ENCODE data around the gene IL17A.

Gene IL17A

DNA sequence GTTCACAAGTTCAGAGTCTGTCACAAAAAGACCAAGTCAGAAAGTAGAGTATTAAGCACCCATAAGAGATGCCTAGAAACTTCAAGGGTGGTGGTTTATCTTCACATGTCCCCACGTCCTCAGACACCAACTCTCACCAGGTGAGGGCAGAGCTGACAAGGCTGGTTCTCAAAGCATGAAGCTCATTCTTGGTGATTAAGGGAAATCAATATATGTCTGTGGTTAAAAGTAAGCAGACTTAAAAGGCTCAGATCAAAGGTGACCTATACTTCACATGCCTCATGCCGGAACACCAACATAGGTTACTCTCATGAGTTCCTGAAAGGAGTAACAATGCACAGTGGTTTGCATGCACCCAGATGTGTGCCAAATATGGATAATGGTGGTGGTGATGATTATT, 27.0 kb downstream of the IL17A start:
- no peak for DNase-seq (ENCODE audit: low read depth, low spot score)

DNA sequence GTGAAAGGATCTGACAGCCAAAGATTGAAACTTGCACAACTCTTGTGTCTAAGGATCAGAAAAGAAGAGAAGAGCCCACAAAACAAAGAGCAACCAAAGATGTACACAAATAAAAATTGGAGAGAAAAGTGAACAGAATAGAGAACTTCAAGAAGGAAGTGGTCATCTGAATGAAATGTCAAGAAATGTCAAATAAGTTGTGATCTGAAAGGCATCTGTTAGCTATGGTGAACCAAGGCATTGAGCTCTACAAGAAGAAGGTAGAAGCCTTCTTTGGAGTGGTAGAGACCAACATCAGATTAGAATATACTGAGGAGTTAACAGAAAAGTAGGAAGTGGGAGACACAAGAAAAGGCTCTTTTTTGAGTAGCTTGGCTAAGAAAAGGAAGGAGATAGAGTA, 29.6 kb downstream of the IL17A start:
- DNase-seq (ENCODE audit: low read depth, low spot score), result no peak

GRCh38 chr6:52216932-52217575, 30.9 kb downstream of the IL17A start:
- DNase-seq (ENCODE audit: low read depth, low spot score), result no peak

GRCh38 chr6:52217761-52218160, 31.6 kb downstream of the IL17A start:
- DNase-seq (ENCODE audit: low read depth, low spot score), result no peak

- no peak for DNase-seq (ENCODE audit: low read depth, low spot score)
Measured at GRCh38 chr6:52221302-52221701, 35.1 kb downstream of the IL17A start.

- no peak for DNase-seq (ENCODE audit: low read depth, low spot score)
Measured at GRCh38 chr6:52227495-52227894, 41.3 kb downstream of the IL17A start.

GRCh38 chr6:52230685-52231084, 44.5 kb downstream of the IL17A start:
- no peak for DNase-seq (ENCODE audit: low read depth, low spot score)

DNA sequence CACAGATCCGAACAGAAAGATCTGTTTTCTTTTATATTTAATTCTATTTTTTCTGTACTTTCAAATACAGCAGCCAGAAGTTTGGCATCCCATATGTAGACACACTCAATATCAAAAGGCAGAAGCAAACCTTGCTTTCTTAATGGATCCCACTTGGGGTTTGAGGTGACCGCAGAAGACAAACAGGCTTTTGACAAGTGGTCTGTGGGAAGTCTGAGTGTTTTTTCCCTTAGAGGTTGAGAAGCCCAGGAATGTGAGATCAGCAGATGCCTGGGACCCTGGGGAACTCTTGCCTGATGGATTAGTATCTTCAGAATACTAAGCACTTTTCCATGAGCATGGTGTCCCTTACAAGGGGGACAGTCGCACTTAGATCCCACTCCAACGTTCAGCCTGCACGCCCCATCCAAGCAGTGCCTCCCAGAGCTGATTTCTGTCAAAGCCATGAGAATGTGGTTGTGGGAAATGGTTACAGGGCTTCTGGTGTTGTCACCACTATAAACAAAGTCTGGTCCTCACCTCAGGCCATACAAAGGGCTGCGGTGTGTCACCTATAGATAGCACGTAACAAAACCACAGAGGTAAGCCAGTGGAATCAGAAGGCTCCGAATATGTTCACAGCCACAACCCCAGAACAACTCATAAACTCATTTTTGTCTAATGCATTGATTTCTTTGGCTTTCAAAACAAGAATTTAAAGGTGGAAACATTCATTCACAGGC, 45.4 kb downstream of the IL17A start:
- peak; percentile 51 for DNase-seq (ENCODE audit: low read depth, low spot score)

GRCh38 chr6:52233005-52233404, 46.8 kb downstream of the IL17A start:
- no peak for DNase-seq (ENCODE audit: low read depth, low spot score)

GRCh38 chr6:52233975-52234823, 48.0 kb downstream of the IL17A start:
- DNase-seq (ENCODE audit: low read depth, low spot score), result peak; percentile 80
